H1 (cell line): ENCODE results near the gene MILR1. TPM values are rescaled to one million over a fixed set of nuclear protein-coding genes. Genes with fewer than 3 reads are reported as not detected.
"Not testable (repeated sequence)": the region's sequence is repeated elsewhere in the genome, so short reads cannot be mapped to it uniquely, and the experiment has no call there.

Experiments used
- CTCF ChIA-PET: fragments of 300-600 bp; sonication (Branson Sonifier 250); formaldehyde crosslinking; loops from one replicate; lab custom pipeline; 2021; ENCODE audit not compliant: partially characterized antibody; lab: Charles Lee
- POLR2A ChIA-PET: fragments of 300-600 bp; sonication (Branson Sonifier 250); formaldehyde crosslinking; loops from one replicate; lab custom pipeline; 2021; ENCODE audit warnings: inconsistent platforms; ENCODE audit not compliant: partially characterized antibody; lab: Charles Lee
- DNase-seq, 2 experiments: peaks; one replicate each; pipeline versions ENCODE4 v3.0.0 to v3.0.0-alpha.2; 2010 to 2022; ENCODE audit warnings: low spot score in 2 of 2, low read depth in 1 of 2, mixed read lengths in 1 of 2
- FAIRE-seq: peaks from 2 replicates; lab custom pipeline; 2011; peaks lifted over from hg19 to GRCh38; lab: Jason Lieb, UNC
- H2AFZ ChIP-seq: 2 replicates; pipeline ENCODE4 v1.8.1; 2012; ENCODE audit warnings: low read length, inconsistent platforms
- H2AK5ac ChIP-seq: 2 replicates; pipeline ENCODE4 v1.6.1; 2013; ENCODE audit warnings: low read depth, low read length
- H2BK120ac ChIP-seq: replicated peaks from 2 replicates; pipeline ENCODE3; 2013; ENCODE audit warnings: low read depth, low read length, inconsistent platforms
- H2BK12ac ChIP-seq: 2 replicates; pipeline ENCODE4 v1.6.1; 2013; ENCODE audit warnings: low read depth, low read length
- H2BK15ac ChIP-seq: 2 replicates; pipeline ENCODE4 v1.6.1; 2013; ENCODE audit warnings: low read length
- H2BK20ac ChIP-seq: 2 replicates; pipeline ENCODE4 v1.6.1; 2013; ENCODE audit warnings: low read length
- H2BK5ac ChIP-seq: 2 replicates; pipeline ENCODE4 v1.6.1; 2013; ENCODE audit warnings: low read depth, low read length
- H3K14ac ChIP-seq: 2 replicates; pipeline ENCODE4 v1.6.1; 2013; ENCODE audit warnings: inconsistent platforms; ENCODE audit not compliant: insufficient read length
- H3K18ac ChIP-seq: 2 replicates; pipeline ENCODE4 v1.6.1; 2013; ENCODE audit warnings: low read length; ENCODE audit errors: extremely low read depth
- H3K23ac ChIP-seq: 2 replicates; pipeline ENCODE4 v1.6.1; 2013; ENCODE audit warnings: inconsistent platforms; ENCODE audit not compliant: insufficient read length
- H3K23me2 ChIP-seq: 2 replicates; pipeline ENCODE4 v1.6.1; 2013; ENCODE audit warnings: low read depth, low read length
- H3K27ac ChIP-seq: 2 replicates; pipeline ENCODE4 v1.6.1; 2011; ENCODE audit warnings: low read depth, low read length, inconsistent platforms
- H3K27me3 ChIP-seq, 4 experiments: replicated peaks in 1 of 4; 1 replicate in 1 of 4; 2 replicates in 3 of 4; pipeline versions ENCODE4 v1.6.1 to v1.8.1; 2011 to 2013; ENCODE audit warnings: low read length in 3 of 4, mild to moderate bottlenecking in 3 of 4, inconsistent platforms in 2 of 4, mixed read lengths in 2 of 4, moderate library complexity in 1 of 4; ENCODE audit not compliant: control insufficient read depth in 3 of 4, insufficient read depth in 3 of 4; ENCODE audit errors: extremely low read depth in 1 of 4
- H3K36me3 ChIP-seq, 4 experiments: 2 replicates each; pipeline versions ENCODE4 v1.6.1 to v1.8.1; 2011 to 2013; ENCODE audit warnings: mild to moderate bottlenecking in 4 of 4, low read length in 3 of 4, moderate library complexity in 2 of 4, control low read depth in 1 of 4, inconsistent platforms in 1 of 4; ENCODE audit not compliant: insufficient read depth in 4 of 4, control insufficient read depth in 2 of 4
- H3K4ac ChIP-seq: replicated peaks from 2 replicates; pipeline ENCODE3; 2013; ENCODE audit warnings: low read length, low read depth, mixed read lengths, inconsistent platforms; ENCODE audit not compliant: insufficient read length
- H3K4me1 ChIP-seq, 4 experiments: replicated peaks in 1 of 4; 1 replicate in 1 of 4; 2 replicates in 3 of 4; pipeline versions ENCODE4 v1.6.1 to v1.8.1; 2011 to 2013; ENCODE audit warnings: low read length in 3 of 4, inconsistent platforms in 2 of 4, mixed read lengths in 1 of 4; ENCODE audit not compliant: insufficient read depth in 4 of 4, control insufficient read depth in 3 of 4
- H3K4me2 ChIP-seq, 2 experiments: 2 replicates each; pipeline versions ENCODE4 v1.6.1 to v1.8.1; 2011 to 2013; ENCODE audit warnings: low read depth in 2 of 2, low read length in 2 of 2, control low read depth in 1 of 2, inconsistent platforms in 1 of 2, mild to moderate bottlenecking in 1 of 2; ENCODE audit not compliant: insufficient read depth in 1 of 2
- H3K4me3 ChIP-seq, 4 experiments: fragments of 200-600, 300-600 bp in 1 of 4; sonication (generic), shearing (Covaris generic), sonication (Bioruptor Twin) in 1 of 4; 2 replicates each; pipeline versions ENCODE4 v1.5.1 to v1.8.1; 2011 to 2016; ENCODE audit warnings: low read length in 4 of 4, low read depth in 3 of 4, control low read depth in 2 of 4, inconsistent platforms in 2 of 4, mild to moderate bottlenecking in 2 of 4, mixed read lengths in 1 of 4, moderate library complexity in 1 of 4; ENCODE audit not compliant: insufficient read depth in 2 of 4; ENCODE audit errors: extremely low read depth in 1 of 4
- H3K56ac ChIP-seq: replicated peaks from 2 replicates; pipeline ENCODE3; 2013; ENCODE audit warnings: low read depth, mild to moderate bottlenecking, mixed read lengths, low read length, inconsistent platforms; ENCODE audit not compliant: insufficient read length
- H3K79me1 ChIP-seq: 2 replicates; pipeline ENCODE4 v1.6.1; 2013; ENCODE audit warnings: low read depth, low read length, control low read depth
- H3K79me2 ChIP-seq, 2 experiments: 2 replicates each; pipeline versions ENCODE4 v1.6.1 to v1.8.1; 2012 to 2013; ENCODE audit warnings: low read length in 2 of 2, mild to moderate bottlenecking in 2 of 2, inconsistent platforms in 1 of 2; ENCODE audit not compliant: insufficient read depth in 2 of 2, control insufficient read depth in 1 of 2
- H3K9ac ChIP-seq, 4 experiments: replicated peaks in 1 of 4; 1 replicate in 1 of 4; 2 replicates in 3 of 4; pipeline versions ENCODE4 v1.6.1 to v1.8.1; 2011 to 2013; ENCODE audit warnings: low read depth in 3 of 4, low read length in 3 of 4, control low read depth in 2 of 4, mild to moderate bottlenecking in 2 of 4, moderate library complexity in 2 of 4, inconsistent platforms in 1 of 4; ENCODE audit errors: extremely low read depth in 1 of 4
- H3K9me3 ChIP-seq, 2 experiments: 2 replicates each; pipeline versions ENCODE4 v1.6.1 to v1.8.1; 2012 to 2013; ENCODE audit warnings: mild to moderate bottlenecking in 2 of 2, moderate library complexity in 2 of 2, control low read depth in 1 of 2, inconsistent platforms in 1 of 2, low read depth in 1 of 2, low read length in 1 of 2, mixed read lengths in 1 of 2; ENCODE audit not compliant: insufficient read depth in 2 of 2
- H4K20me1 ChIP-seq, 2 experiments: replicated peaks in 1 of 2; 2 replicates each; pipeline versions ENCODE3 to v1.8.1; 2011 to 2013; ENCODE audit warnings: inconsistent platforms in 2 of 2, low read length in 2 of 2, mild to moderate bottlenecking in 1 of 2; ENCODE audit not compliant: insufficient read depth in 2 of 2, control insufficient read depth in 1 of 2
- H4K5ac ChIP-seq: 2 replicates; pipeline ENCODE4 v1.6.1; 2013; ENCODE audit warnings: low read length, low read depth, mixed read lengths, inconsistent platforms; ENCODE audit not compliant: insufficient read length
- H4K8ac ChIP-seq: 2 replicates; pipeline ENCODE4 v1.8.0; 2013; ENCODE audit warnings: mild to moderate bottlenecking, moderate library complexity, low read length, inconsistent platforms; ENCODE audit not compliant: insufficient read depth; ENCODE audit errors: extremely low read depth
- H4K91ac ChIP-seq: replicated peaks from 2 replicates; pipeline ENCODE3; 2013; ENCODE audit warnings: low read length, mixed read lengths, inconsistent platforms; ENCODE audit not compliant: insufficient read length
- WGBS, 2 experiments: shearing (Covaris generic) in 1 of 2; methylation state at CpG; one replicate each; pipeline versions ENCODE4 v1.1.6 to v1.1.7; 2013 to 2015; ENCODE audit warnings: low lambda C conversion rate in 2 of 2, mixed read lengths in 2 of 2, inconsistent platforms in 1 of 2, low coverage in 1 of 2, missing lambda C conversion rate in 1 of 2; ENCODE audit not compliant: insufficient replicate concordance in 2 of 2, insufficient coverage in 1 of 2, insufficient read length in 1 of 2; ENCODE audit errors: extremely low coverage in 1 of 2, missing lambda C conversion rate in 1 of 2; 5-methylcytosine and 5-hydroxymethylcytosine counted together
- polyA plus RNA-seq, 7 experiments: library from polyadenylated mRNA; depleted of rRNA in 3 of 7; stranded (reverse) in 5 of 7; unstranded in 2 of 7; fragments of >200 nt in 5 of 7; fragments of 200-250 nt in 2 of 7; gene quantifications; 1 replicate in 5 of 7; 2 replicates in 1 of 7; 4 replicates in 1 of 7; pipeline versions ENCODE4 v1.2.1 to v1.2.3, GENCODE V29; 2011 to 2013; ENCODE audit warnings: missing spikeins in 2 of 7, mixed read lengths in 2 of 7
- total RNA-seq: library from RNA; stranded (reverse); fragmentation: NEBNext Ultra II Directional; extraction: Animal tissue kit (Norgen Biotek cat#: 25700); gene quantifications from 2 replicates; pipeline ENCODE4 v1.2.1, GENCODE V29; 2021

MILR1 gene
- total and polyA plus RNA-seq, 2 of the 8 experiments (the other 6 are each of a cell fraction or from before 2014, with no cell fraction given): not detected

DNA sequence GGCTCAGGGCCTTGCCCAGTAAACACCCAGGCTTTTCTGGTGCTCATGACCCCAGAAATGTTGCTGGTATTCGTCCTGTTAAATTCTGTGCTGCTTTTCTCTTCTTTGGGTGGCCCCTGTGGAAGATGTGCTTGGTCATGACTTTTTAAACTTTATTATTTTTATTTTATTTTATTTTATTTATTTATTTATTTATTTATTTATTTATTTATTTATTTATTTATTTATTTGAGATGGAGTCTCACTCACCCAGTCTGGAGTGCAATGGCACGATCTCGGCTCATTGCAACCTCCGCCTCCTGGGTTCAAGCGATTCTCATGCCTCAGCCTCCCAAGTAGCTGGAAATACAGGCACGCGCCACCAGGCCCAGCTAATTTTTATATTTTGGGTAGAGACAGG, 10.9 kb downstream of the MILR1 start:
- H3K23me2 ChIP-seq, FAIRE-seq, H3K4me1 ChIP-seq, H3K4me3 ChIP-seq, H2BK15ac ChIP-seq, H3K14ac ChIP-seq, H3K36me3 ChIP-seq, H4K8ac ChIP-seq, H2BK20ac ChIP-seq, H3K23ac ChIP-seq, H3K27ac ChIP-seq, H3K9me3 ChIP-seq, H4K20me1 ChIP-seq, H4K91ac ChIP-seq, H3K9ac ChIP-seq, H2BK12ac ChIP-seq, H3K4ac ChIP-seq, H3K18ac ChIP-seq, H3K56ac ChIP-seq, H3K79me2 ChIP-seq, H2AK5ac ChIP-seq, H2AFZ ChIP-seq, DNase-seq, H3K27me3 ChIP-seq, H2BK5ac ChIP-seq, H2BK120ac ChIP-seq, H3K4me2 ChIP-seq, H3K79me1 ChIP-seq, H4K5ac ChIP-seq: not testable (repeated sequence)
- ChIA-PET POLR2A (interaction anchor here (1.0 to 1.2 kb wide), 2 partner anchors 39 to 46 kb away, joined by 3 to 4 read pairs; no protein-coding TSS in a partner anchor), CTCF (interaction anchor here (0.8 to 1.4 kb wide), 3 partner anchors 38 to 40 kb away, joined by 3 read pairs; partner anchors contain the start of gene POLG2)
- WGBS, 2 experiments: 90% methylated on average over 7 of the region's 7 CpGs; no CpG with 5 or more reads in 1 of the 2 experiments
